Upper lobe of right lung (tissue), 1 donor: ENCODE measurements around the gene IMPDH1. TPM values are rescaled to one million over a fixed set of nuclear protein-coding genes. Genes with fewer than 3 reads are reported as not detected.
"Not testable (repeated sequence)": the region's sequence is repeated elsewhere in the genome, so short reads cannot be mapped to it uniquely, and the experiment has no call there.

Source experiments
- ATAC-seq: fragments of 200-7000 bp; cut with Tn5 transposase; one replicate; pipeline ENCODE4 v1.9.1; 2020; ENCODE audit warnings: mild to moderate bottlenecking, moderate library complexity
- DNase-seq: peaks from one replicate; pipeline ENCODE4 v3.0.0-alpha.2; 2020
- H3K27ac ChIP-seq: fragments of 200-600 bp; one replicate; pipeline ENCODE4 v1.8.0; 2022
- H3K27me3 ChIP-seq: fragments of 200-600 bp; one replicate; pipeline ENCODE4 v1.8.0; 2022; ENCODE audit warnings: mild to moderate bottlenecking
- H3K36me3 ChIP-seq: fragments of 200-600 bp; one replicate; pipeline ENCODE4 v1.8.0; 2022
- H3K4me1 ChIP-seq: fragments of 200-600 bp; one replicate; pipeline ENCODE4 v1.8.0; 2022
- H3K4me3 ChIP-seq: fragments of 200-600 bp; one replicate; pipeline ENCODE4 v1.8.0; 2022; ENCODE audit warnings: mild to moderate bottlenecking
- H3K9me3 ChIP-seq: fragments of 200-600 bp; one replicate; pipeline ENCODE4 v1.8.0; 2022
- intact Hi-C: fragments of 100-400 bp; cut with DNase I; formaldehyde crosslinking; loops from one replicate; pipeline ENCODE4 v1.11.0; 2022
- long read RNA-seq: library from polyadenylated mRNA; unstranded; transcript quantifications from one replicate; pipeline ENCODE4 v2.0.0, GENCODE V29; 2021
- total RNA-seq: library from RNA; stranded (reverse); fragmentation: NEBNext Ultra II Directional; extraction: Animal tissue kit (Norgen Biotek cat#: 25700); gene quantifications from one replicate; pipeline ENCODE4 v1.2.1, GENCODE V29; 2021
- TF ChIP-seq, protein P1 (sequence below): fragments of 200-600 bp; IDR thresholded peaks from one replicate; pipeline ENCODE4 v1.8.0; 2022; ENCODE audit warnings: antibody characterized with exemption
- donor health status: DM: no; HTN: yes; CAD: no; lungs with severe emphysema.

Gene IMPDH1
- 59.8 TPM for total RNA-seq
- long read RNA-seq, transcript IMPDH1-203 (16 exons, 2,580 nt), result minor isoform, 5 of 208 reads
- long read RNA-seq, transcript IMPDH1-202 (15 exons, 2,479 nt), result major isoform, 83 of 208 reads
- long read RNA-seq, partial matches to known transcripts, result 58 of 208 reads
- long read RNA-seq, other reads (novel, unspliced or antisense), result 62 of 208 reads

GRCh38 chr7:128409596-128410450, at the start of gene IMPDH1:
Gene IMPDH1, minus strand, starts transcription at chr7:128409982. Its CDS starts 81 bp downstream, at chr7:128409901.
- Histone ChIP-seq H3K36me3 (no peaks in the 10 kb centered on the region), H3K4me3 (peak within 1 kb of the TSS; percentile 71), H3K4me1 (peaks cover 41% of the 10 kb centered on the region), H3K27ac (peak within 1 kb of the TSS; percentile 99), H3K27me3 (no peaks in the 10 kb centered on the region), H3K9me3 (no peaks in the 10 kb centered on the region)
- intact Hi-C loops, result no loop called here
- ATAC-seq (peak; percentile 94), DNase-seq (peak; percentile 96)
- TF ChIP-seq, protein P1, sequence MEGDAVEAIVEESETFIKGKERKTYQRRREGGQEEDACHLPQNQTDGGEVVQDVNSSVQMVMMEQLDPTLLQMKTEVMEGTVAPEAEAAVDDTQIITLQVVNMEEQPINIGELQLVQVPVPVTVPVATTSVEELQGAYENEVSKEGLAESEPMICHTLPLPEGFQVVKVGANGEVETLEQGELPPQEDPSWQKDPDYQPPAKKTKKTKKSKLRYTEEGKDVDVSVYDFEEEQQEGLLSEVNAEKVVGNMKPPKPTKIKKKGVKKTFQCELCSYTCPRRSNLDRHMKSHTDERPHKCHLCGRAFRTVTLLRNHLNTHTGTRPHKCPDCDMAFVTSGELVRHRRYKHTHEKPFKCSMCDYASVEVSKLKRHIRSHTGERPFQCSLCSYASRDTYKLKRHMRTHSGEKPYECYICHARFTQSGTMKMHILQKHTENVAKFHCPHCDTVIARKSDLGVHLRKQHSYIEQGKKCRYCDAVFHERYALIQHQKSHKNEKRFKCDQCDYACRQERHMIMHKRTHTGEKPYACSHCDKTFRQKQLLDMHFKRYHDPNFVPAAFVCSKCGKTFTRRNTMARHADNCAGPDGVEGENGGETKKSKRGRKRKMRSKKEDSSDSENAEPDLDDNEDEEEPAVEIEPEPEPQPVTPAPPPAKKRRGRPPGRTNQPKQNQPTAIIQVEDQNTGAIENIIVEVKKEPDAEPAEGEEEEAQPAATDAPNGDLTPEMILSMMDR, result no peak

- intact Hi-C loops, result no loop called here
- no peaks in the 10 kb centered on the region for H3K36me3 ChIP-seq
- H3K27me3 ChIP-seq, result no peaks in the 10 kb centered on the region
- peak; percentile 75 for ATAC-seq
- TF ChIP-seq, protein P1, result peak; percentile 85
- no peak overlapping the region for H3K27ac ChIP-seq
- no peaks in the 10 kb centered on the region for H3K9me3 ChIP-seq
- peaks cover 24% of the 10 kb centered on the region for H3K4me1 ChIP-seq
- H3K4me3 ChIP-seq, result no peak overlapping the region
- DNase-seq, result no peak
These were observed 49.7 kb upstream of the IMPDH1 start for GRCh38 chr7:128459394-128459878.

GRCh38 chr7:128458956-128459355, 49.2 kb upstream of the IMPDH1 start:
- no peaks in the 10 kb centered on the region for H3K36me3 ChIP-seq
- H3K27ac ChIP-seq, result no peak overlapping the region
- H3K27me3 ChIP-seq, result no peaks in the 10 kb centered on the region
- no peak for DNase-seq
- intact Hi-C loops, result no loop called here
- peaks cover 29% of the 10 kb centered on the region for H3K4me1 ChIP-seq
- no peaks in the 10 kb centered on the region for H3K9me3 ChIP-seq
- TF ChIP-seq, protein P1, result no peak
- H3K4me3 ChIP-seq, result no peak overlapping the region
- ATAC-seq, result no peak

GRCh38 chr7:128457385-128457784, 47.6 kb upstream of the IMPDH1 start:
- H3K9me3 ChIP-seq, intact Hi-C loops, H3K36me3 ChIP-seq, H3K4me3 ChIP-seq, ATAC-seq, DNase-seq, H3K27ac ChIP-seq, H3K27me3 ChIP-seq: not testable (repeated sequence)
- peaks cover 35% of the 10 kb centered on the region for H3K4me1 ChIP-seq

DNA sequence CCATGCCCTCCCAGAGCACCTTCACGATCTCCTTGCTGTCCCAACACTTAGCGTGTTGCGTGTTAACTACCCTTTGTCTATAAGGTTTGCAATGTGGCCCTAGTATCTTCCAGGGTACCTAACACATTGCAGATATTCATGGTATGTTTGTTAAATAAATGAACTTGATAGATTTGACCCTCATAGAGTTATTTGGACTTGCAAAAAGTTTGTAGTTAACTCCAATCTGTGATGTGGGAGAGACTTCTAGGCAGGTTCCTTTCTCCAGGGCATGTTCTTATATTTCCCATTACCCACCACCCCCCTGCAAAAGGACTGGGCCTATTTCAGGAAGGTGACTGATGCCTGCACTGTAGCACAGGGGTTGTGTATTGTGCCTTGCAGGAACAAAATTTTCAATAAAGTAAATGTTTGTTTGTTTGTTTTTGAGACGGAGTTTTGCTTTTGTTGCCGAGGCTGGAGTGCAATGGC, 46.5 kb upstream of the IMPDH1 start:
- Histone ChIP-seq H3K27me3 (no peaks in the 10 kb centered on the region), H3K36me3 (no peaks in the 10 kb centered on the region), H3K4me1 (peaks cover 35% of the 10 kb centered on the region), H3K4me3 (peak overlapping the region; percentile 82), H3K27ac (peak overlapping the region; percentile 92), H3K9me3 (no peaks in the 10 kb centered on the region)
- TF ChIP-seq, protein P1, result no peak
- ATAC-seq, result no peak
- intact Hi-C loops, result no loop called here
- DNase-seq, result no peak
